ENCODE data around the gene EML6. TPM values are rescaled to one million over a fixed set of nuclear protein-coding genes. Genes with fewer than 3 reads are reported as not detected.

EML6 gene
- total and polyA plus RNA-seq, 2 of the 13 experiments (the other 11 are each of a cell fraction or from before 2014, with no cell fraction given) = 17.2 to 32.4 TPM

DNA sequence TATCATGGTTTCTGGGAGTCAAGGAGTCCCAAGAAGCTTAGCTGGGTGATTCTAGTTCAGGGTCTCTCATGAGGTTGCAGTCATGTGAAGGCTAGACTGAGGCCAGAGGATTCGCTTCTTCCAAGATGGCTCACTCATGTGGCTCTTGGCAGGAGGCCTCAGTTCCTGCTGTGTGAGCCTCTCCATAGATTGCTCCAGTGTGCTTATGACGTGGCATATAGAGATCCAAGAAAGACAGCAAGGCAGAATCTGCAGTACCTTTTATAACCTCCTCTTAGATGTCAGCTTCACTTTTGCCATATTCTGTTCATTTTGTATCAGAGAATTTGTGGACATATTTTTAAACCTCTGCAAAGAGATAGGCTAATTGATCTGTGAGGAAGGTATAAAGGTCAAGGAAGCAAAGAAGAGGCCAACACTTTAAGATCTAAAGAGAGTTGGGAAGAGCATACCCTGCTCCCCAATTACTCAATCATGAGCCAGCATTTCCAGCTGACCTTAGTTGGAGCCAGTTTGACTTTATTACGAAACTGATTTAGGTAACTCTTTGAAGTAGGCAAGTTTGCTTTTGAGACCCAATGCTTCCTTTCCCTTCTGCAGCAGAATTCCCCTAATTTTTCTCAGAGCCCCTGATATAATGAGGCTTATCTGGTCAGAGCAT is 134.7 kb downstream of the EML6 start (continued):
- TF ChIP-seq, protein P1, sequence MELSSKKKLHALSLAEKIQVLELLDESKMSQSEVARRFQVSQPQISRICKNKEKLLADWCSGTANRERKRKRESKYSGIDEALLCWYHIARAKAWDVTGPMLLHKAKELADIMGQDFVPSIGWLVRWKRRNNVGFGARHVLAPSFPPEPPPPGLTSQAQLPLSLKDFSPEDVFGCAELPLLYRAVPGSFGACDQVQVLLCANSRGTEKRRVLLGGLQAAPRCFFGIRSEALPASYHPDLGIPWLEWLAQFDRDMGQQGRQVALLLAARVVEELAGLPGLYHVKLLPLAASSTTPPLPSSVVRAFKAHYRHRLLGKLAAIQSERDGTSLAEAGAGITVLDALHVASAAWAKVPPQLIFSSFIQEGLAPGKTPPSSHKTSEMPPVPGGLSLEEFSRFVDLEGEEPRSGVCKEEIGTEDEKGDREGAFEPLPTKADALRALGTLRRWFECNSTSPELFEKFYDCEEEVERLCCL (CRISPR knock-in tag; IDR thresholded peaks at IDR 0.05; ENCODE audit: borderline replicate concordance) = no peak
- TF ChIP-seq, protein P2, sequence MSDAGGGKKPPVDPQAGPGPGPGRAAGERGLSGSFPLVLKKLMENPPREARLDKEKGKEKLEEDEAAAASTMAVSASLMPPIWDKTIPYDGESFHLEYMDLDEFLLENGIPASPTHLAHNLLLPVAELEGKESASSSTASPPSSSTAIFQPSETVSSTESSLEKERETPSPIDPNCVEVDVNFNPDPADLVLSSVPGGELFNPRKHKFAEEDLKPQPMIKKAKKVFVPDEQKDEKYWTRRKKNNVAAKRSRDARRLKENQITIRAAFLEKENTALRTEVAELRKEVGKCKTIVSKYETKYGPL (CRISPR knock-in tag; IDR thresholded peaks at IDR 0.05) = peak; percentile 68; the same call in 1 of the 2 replicates
- peak; percentile 59; the same call in 1 of the 2 replicates for TF ChIP-seq ZNF614 (CRISPR knock-in tag; IDR thresholded peaks at IDR 0.05; ENCODE audit: borderline replicate concordance)
- TF ChIP-seq HMG20B (CRISPR knock-in tag; conservative IDR thresholded peaks at IDR 0.05) = peak; percentile 67; the same call in 1 of the 2 replicates
- TF ChIP-seq ESRRA (CRISPR knock-in tag; IDR thresholded peaks at IDR 0.05; ENCODE audit: low read depth) = 0 out of 2 replicates have a peak, but pooled peaks have one; percentile 44
- TF ChIP-seq, protein P3, sequence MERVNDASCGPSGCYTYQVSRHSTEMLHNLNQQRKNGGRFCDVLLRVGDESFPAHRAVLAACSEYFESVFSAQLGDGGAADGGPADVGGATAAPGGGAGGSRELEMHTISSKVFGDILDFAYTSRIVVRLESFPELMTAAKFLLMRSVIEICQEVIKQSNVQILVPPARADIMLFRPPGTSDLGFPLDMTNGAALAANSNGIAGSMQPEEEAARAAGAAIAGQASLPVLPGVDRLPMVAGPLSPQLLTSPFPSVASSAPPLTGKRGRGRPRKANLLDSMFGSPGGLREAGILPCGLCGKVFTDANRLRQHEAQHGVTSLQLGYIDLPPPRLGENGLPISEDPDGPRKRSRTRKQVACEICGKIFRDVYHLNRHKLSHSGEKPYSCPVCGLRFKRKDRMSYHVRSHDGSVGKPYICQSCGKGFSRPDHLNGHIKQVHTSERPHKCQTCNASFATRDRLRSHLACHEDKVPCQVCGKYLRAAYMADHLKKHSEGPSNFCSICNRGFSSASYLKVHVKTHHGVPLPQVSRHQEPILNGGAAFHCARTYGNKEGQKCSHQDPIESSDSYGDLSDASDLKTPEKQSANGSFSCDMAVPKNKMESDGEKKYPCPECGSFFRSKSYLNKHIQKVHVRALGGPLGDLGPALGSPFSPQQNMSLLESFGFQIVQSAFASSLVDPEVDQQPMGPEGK (CRISPR knock-in tag; IDR thresholded peaks at IDR 0.05) = peak; percentile 53; the same call in 1 of the 2 replicates
- TF ChIP-seq CCDC6 (CRISPR knock-in tag; IDR thresholded peaks at IDR 0.05) = 0 out of 2 replicates have a peak, but pooled peaks have one; percentile 34
- TF ChIP-seq, protein P4, sequence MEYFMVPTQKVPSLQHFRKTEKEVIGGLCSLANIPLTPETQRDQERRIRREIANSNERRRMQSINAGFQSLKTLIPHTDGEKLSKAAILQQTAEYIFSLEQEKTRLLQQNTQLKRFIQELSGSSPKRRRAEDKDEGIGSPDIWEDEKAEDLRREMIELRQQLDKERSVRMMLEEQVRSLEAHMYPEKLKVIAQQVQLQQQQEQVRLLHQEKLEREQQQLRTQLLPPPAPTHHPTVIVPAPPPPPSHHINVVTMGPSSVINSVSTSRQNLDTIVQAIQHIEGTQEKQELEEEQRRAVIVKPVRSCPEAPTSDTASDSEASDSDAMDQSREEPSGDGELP (IDR thresholded peaks at IDR 0.05; ENCODE audit: borderline replicate concordance, low read depth) = peak; percentile 85; the same call in 1 of the 2 replicates
- peak; percentile 77 for TF ChIP-seq ASH2L (IDR thresholded peaks at IDR 0.05; ENCODE audit: insufficient read length, low read depth, low read length)
- 0 out of 2 replicates have a peak, but pooled peaks have one; percentile 23 for TF ChIP-seq ZNF557 (CRISPR knock-in tag; IDR thresholded peaks at IDR 0.05)
- TF ChIP-seq ZNF24 (IDR thresholded peaks at IDR 0.05) = 0 out of 2 replicates have a peak, but pooled peaks have one; percentile 22
- TF ChIP-seq, protein P5, sequence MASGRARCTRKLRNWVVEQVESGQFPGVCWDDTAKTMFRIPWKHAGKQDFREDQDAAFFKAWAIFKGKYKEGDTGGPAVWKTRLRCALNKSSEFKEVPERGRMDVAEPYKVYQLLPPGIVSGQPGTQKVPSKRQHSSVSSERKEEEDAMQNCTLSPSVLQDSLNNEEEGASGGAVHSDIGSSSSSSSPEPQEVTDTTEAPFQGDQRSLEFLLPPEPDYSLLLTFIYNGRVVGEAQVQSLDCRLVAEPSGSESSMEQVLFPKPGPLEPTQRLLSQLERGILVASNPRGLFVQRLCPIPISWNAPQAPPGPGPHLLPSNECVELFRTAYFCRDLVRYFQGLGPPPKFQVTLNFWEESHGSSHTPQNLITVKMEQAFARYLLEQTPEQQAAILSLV (CRISPR knock-in tag; IDR thresholded peaks at IDR 0.05; ENCODE audit: borderline replicate concordance) = no peak
- TF ChIP-seq BCL6 (CRISPR knock-in tag; IDR thresholded peaks at IDR 0.05) = peak; percentile 61
- TF ChIP-seq, protein P6, sequence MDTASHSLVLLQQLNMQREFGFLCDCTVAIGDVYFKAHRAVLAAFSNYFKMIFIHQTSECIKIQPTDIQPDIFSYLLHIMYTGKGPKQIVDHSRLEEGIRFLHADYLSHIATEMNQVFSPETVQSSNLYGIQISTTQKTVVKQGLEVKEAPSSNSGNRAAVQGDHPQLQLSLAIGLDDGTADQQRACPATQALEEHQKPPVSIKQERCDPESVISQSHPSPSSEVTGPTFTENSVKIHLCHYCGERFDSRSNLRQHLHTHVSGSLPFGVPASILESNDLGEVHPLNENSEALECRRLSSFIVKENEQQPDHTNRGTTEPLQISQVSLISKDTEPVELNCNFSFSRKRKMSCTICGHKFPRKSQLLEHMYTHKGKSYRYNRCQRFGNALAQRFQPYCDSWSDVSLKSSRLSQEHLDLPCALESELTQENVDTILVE (CRISPR knock-in tag; IDR thresholded peaks at IDR 0.05) = peak; percentile 76; the same call in 1 of the 2 replicates
- TF ChIP-seq TBL1XR1 (IDR thresholded peaks at IDR 0.05; ENCODE audit: borderline replicate concordance, low read length, partially characterized antibody) = peak; percentile 34
- no peak for TF ChIP-seq RNF2 (conservative IDR thresholded peaks at IDR 0.05; ENCODE audit: low read depth)
- TF ChIP-seq ZNF12 (CRISPR knock-in tag; IDR thresholded peaks at IDR 0.05) = peak; percentile 88
- peak; percentile 22; the same call in 1 of the 2 replicates for TF ChIP-seq KDM4B (CRISPR knock-in tag; IDR thresholded peaks at IDR 0.05)
- TF ChIP-seq, protein P7, sequence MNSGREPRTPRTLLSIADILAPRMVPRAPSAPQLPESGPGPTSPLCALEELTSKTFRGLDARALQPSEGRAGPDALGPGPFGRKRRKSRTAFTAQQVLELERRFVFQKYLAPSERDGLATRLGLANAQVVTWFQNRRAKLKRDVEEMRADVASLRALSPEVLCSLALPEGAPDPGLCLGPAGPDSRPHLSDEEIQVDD (CRISPR knock-in tag; IDR thresholded peaks at IDR 0.05; ENCODE audit: borderline replicate concordance) = no peak
- no peak for TF ChIP-seq TAF15 (IDR thresholded peaks at IDR 0.05; ENCODE audit: low read depth, low read length, poor library complexity, severe bottlenecking)
- peak; percentile 82 for TF ChIP-seq RCOR2 (CRISPR knock-in tag; IDR thresholded peaks at IDR 0.05)
- peak; percentile 95 for TF ChIP-seq NFE2 (CRISPR knock-in tag; IDR thresholded peaks at IDR 0.05)
